BJ (cell line): ENCODE measurements around the gene ACOX3. TPM values are rescaled to one million over a fixed set of nuclear protein-coding genes. Genes with fewer than 3 reads are reported as not detected.

Source experiments
- CTCF ChIA-PET: fragments of 350-600 bp; formaldehyde crosslinking; extraction: SDS; loops from one replicate; lab custom pipeline; 2021; ENCODE audit warnings: antibody characterized with exemption, inconsistent platforms; lab: Yijun Ruan, JAX
- POLR2A ChIA-PET: fragments of 300-600 bp; sonication (Branson Sonifier 250); formaldehyde crosslinking; extraction: SDS; loops from one replicate; lab custom pipeline; 2021; ENCODE audit warnings: antibody characterized with exemption; lab: Charles Lee
- DNase-seq: peaks from one replicate; pipeline ENCODE4 v3.0.0-alpha.2; 2011; ENCODE audit warnings: low read depth
- H3K27me3 ChIP-seq: 2 replicates; pipeline ENCODE4 v1.6.0; 2011; ENCODE audit warnings: low read length; ENCODE audit not compliant: control insufficient read depth, insufficient read depth
- H3K36me3 ChIP-seq: 2 replicates; pipeline ENCODE4 v1.5.1; 2011; ENCODE audit warnings: low read length; ENCODE audit not compliant: control insufficient read depth, insufficient read depth
- H3K4me3 ChIP-seq: 2 replicates; pipeline ENCODE4 v1.5.1; 2011; ENCODE audit warnings: low read depth, mild to moderate bottlenecking, control low read depth, low read length
- polyA plus RNA-seq: library from polyadenylated mRNA; depleted of rRNA; stranded (reverse); fragments of >200 nt; gene quantifications from 2 replicates; pipeline ENCODE4 v1.2.3, GENCODE V29; 2011
- TF ChIP-seq, protein P1 (sequence below): IDR thresholded peaks from 2 replicates; pipeline ENCODE4 v1.5.1; 2011; ENCODE audit warnings: low read depth, mild to moderate bottlenecking, control low read depth, inconsistent platforms, low read length, moderate library complexity; ENCODE audit not compliant: insufficient read depth

The ACOX3 gene
- polyA plus RNA-seq, 1 experiment: 10.2 TPM

GRCh38 chr4:8368061-8368481 is 72.5 kb downstream of the ACOX3 start:
- POLR2A ChIA-PET: no interaction called here
- TF ChIP-seq, protein P1, sequence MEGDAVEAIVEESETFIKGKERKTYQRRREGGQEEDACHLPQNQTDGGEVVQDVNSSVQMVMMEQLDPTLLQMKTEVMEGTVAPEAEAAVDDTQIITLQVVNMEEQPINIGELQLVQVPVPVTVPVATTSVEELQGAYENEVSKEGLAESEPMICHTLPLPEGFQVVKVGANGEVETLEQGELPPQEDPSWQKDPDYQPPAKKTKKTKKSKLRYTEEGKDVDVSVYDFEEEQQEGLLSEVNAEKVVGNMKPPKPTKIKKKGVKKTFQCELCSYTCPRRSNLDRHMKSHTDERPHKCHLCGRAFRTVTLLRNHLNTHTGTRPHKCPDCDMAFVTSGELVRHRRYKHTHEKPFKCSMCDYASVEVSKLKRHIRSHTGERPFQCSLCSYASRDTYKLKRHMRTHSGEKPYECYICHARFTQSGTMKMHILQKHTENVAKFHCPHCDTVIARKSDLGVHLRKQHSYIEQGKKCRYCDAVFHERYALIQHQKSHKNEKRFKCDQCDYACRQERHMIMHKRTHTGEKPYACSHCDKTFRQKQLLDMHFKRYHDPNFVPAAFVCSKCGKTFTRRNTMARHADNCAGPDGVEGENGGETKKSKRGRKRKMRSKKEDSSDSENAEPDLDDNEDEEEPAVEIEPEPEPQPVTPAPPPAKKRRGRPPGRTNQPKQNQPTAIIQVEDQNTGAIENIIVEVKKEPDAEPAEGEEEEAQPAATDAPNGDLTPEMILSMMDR: no peak
- CTCF ChIA-PET: no interaction called here
- Histone ChIP-seq H3K36me3 (peaks cover 1% of the 10 kb centered on the region; the same call in 1 of the 2 replicates), H3K4me3 (no peak overlapping the region), H3K27me3 (no peaks in the 10 kb centered on the region)
- DNase-seq: no peak

GRCh38 chr4:8366601-8367000 is 73.9 kb downstream of the ACOX3 start:
- no peak for DNase-seq
- no peak overlapping the region for H3K4me3 ChIP-seq
- ChIA-PET CTCF (interaction anchor here (0.8 kb wide), 1 partner anchor 124 kb away, joined by 3 read pairs; no protein-coding TSS in a partner anchor), POLR2A (no interaction called here)
- peaks cover 1% of the 10 kb centered on the region; the same call in 1 of the 2 replicates for H3K36me3 ChIP-seq
- no peaks in the 10 kb centered on the region for H3K27me3 ChIP-seq
- TF ChIP-seq, protein P1: no peak

GRCh38 chr4:8365951-8366350 is 74.6 kb downstream of the ACOX3 start:
- TF ChIP-seq, protein P1: no peak
- ChIA-PET POLR2A (no interaction called here), CTCF (interaction anchor here (0.8 kb wide), 1 partner anchor 124 kb away, joined by 3 read pairs; no protein-coding TSS in a partner anchor)
- Histone ChIP-seq H3K36me3 (peaks cover 1% of the 10 kb centered on the region; the same call in 1 of the 2 replicates), H3K27me3 (no peaks in the 10 kb centered on the region), H3K4me3 (no peak overlapping the region)
- no peak for DNase-seq

DNA sequence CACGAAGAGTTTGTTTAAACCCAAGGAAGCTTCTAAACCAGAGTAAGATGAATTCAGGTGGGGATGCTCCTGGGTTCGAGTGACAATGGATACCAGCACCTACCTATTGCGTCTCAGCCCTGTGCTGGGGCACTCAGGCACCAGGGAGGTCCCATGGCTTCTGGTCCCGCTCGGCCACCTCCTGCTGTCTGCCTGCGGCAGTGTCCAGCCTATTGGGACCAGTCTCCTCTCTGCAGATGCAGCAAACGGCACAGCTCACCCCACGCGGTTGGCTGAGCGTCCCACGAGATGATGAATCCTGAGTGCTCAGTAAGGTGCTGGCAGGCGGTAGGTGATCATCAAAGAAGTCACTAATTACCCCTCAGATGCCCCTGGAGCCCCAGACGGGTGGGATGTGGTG is 75.2 kb downstream of the ACOX3 start:
- H3K36me3 ChIP-seq: peaks cover 1% of the 10 kb centered on the region; the same call in 1 of the 2 replicates
- DNase-seq: no peak
- CTCF ChIA-PET: interaction anchor here (1.0 kb wide), 1 partner anchor 32 kb away, joined by 3 read pairs; no protein-coding TSS in a partner anchor
- POLR2A ChIA-PET: no interaction called here
- no peaks in the 10 kb centered on the region for H3K27me3 ChIP-seq
- TF ChIP-seq, protein P1: no peak
- H3K4me3 ChIP-seq: no peak overlapping the region

- DNase-seq: no peak
- ChIA-PET POLR2A (no interaction called here), CTCF (interaction anchor here (1.0 kb wide), 1 partner anchor 31 kb away, joined by 3 read pairs; no protein-coding TSS in a partner anchor)
- TF ChIP-seq, protein P1: no peak
- H3K27me3 ChIP-seq: 0 out of 2 replicates have a peak, but pooled peaks cover under 1% of the 10 kb centered on the region
- no peak overlapping the region for H3K4me3 ChIP-seq
- peaks cover 1% of the 10 kb centered on the region; the same call in 1 of the 2 replicates for H3K36me3 ChIP-seq
These were observed 75.6 kb downstream of the ACOX3 start for GRCh38 chr4:8364848-8365350.
